Liver (tissue), 9 donors: ENCODE measurements around the gene MRRF. TPM values are rescaled to one million over a fixed set of nuclear protein-coding genes. Genes with fewer than 3 reads are reported as not detected.

Source experiments
- DNase-seq: peaks from one replicate; pipeline ENCODE4 v3.0.0-alpha.2; 2017; ENCODE audit warnings: low spot score
- H3K27ac ChIP-seq, 2 donors: one replicate each; pipeline ENCODE4 v1.7.0; 2013; ENCODE audit warnings: inconsistent platforms in 2 of 2, low read length in 2 of 2, control low read depth in 1 of 2, low read depth in 1 of 2, mild to moderate bottlenecking in 1 of 2
- H3K27me3 ChIP-seq, 4 donors: one replicate each; pipeline versions ENCODE4 v1.6.1 to v1.7.0; 2013; ENCODE audit warnings: low read length in 3 of 4, inconsistent platforms in 1 of 4, mild to moderate bottlenecking in 1 of 4, moderate library complexity in 1 of 4; ENCODE audit not compliant: control insufficient read depth in 4 of 4, insufficient read depth in 4 of 4
- H3K36me3 ChIP-seq, 4 donors: one replicate each; pipeline versions ENCODE4 v1.6.1 to v1.7.0; 2013; ENCODE audit warnings: low read length in 3 of 4, mild to moderate bottlenecking in 3 of 4, low read depth in 1 of 4, moderate library complexity in 1 of 4; ENCODE audit not compliant: control insufficient read depth in 4 of 4, insufficient read depth in 3 of 4
- H3K4me1 ChIP-seq, 4 donors: one replicate each; pipeline versions ENCODE4 v1.6.1 to v1.7.0; 2013; ENCODE audit warnings: low read length in 3 of 4, mild to moderate bottlenecking in 3 of 4, moderate library complexity in 1 of 4; ENCODE audit not compliant: control insufficient read depth in 4 of 4, insufficient read depth in 4 of 4
- H3K4me3 ChIP-seq, 3 donors: one replicate each; pipeline versions ENCODE4 v1.6.1 to v1.7.0; 2013; ENCODE audit warnings: low read length in 3 of 3, control low read depth in 1 of 3, low read depth in 1 of 3, mild to moderate bottlenecking in 1 of 3
- H3K9ac ChIP-seq, 2 donors: one replicate each; pipeline ENCODE4 v1.7.0; 2013; ENCODE audit warnings: low read length in 2 of 2, mild to moderate bottlenecking in 2 of 2, moderate library complexity in 2 of 2, control low read depth in 1 of 2, low read depth in 1 of 2
- H3K9me3 ChIP-seq, 4 donors: one replicate each; pipeline versions ENCODE4 v1.6.1 to v1.7.0; 2013; ENCODE audit warnings: low read length in 3 of 4; ENCODE audit not compliant: control insufficient read depth in 4 of 4
- ATF3 ChIP-seq: IDR thresholded peaks from 2 replicates; pipeline ENCODE4 v1.6.1; 2016; ENCODE audit warnings: antibody characterized with exemption
- CTCF ChIP-seq: fragments of 150-350 bp; IDR thresholded peaks from 2 replicates; pipeline ENCODE4 v1.5.1; 2017; ENCODE audit warnings: improper control_type of control experiment, low read depth, low read length; ENCODE audit not compliant: missing input control
- EGR1 ChIP-seq, 2 donors: IDR thresholded peaks; 2 replicates each; pipeline ENCODE4 v1.6.1; 2016 to 2018; ENCODE audit warnings: antibody characterized with exemption in 2 of 2, low read depth in 2 of 2
- FOXA1 ChIP-seq: IDR thresholded peaks from 2 replicates; pipeline ENCODE4 v1.6.1; 2016; ENCODE audit warnings: antibody characterized with exemption
- GABPA ChIP-seq, 2 donors: IDR thresholded peaks in 1 of 2; conservative IDR thresholded peaks in 1 of 2; 2 replicates each; pipeline ENCODE4 v1.6.1; 2016; ENCODE audit warnings: antibody characterized with exemption in 2 of 2, mild to moderate bottlenecking in 1 of 2, moderate library complexity in 1 of 2
- HNF4A ChIP-seq, 2 donors: conservative IDR thresholded peaks; 2 replicates each; pipeline ENCODE4 v1.6.1; 2016; ENCODE audit warnings: antibody characterized with exemption in 2 of 2, mild to moderate bottlenecking in 2 of 2
- JUND ChIP-seq, 2 donors: IDR thresholded peaks; 2 replicates each; pipeline ENCODE4 v1.6.1; 2016; ENCODE audit warnings: antibody characterized with exemption in 2 of 2
- MAX ChIP-seq: IDR thresholded peaks from 2 replicates; pipeline ENCODE4 v1.6.1; 2016; ENCODE audit warnings: antibody characterized with exemption
- NR2F2 ChIP-seq: IDR thresholded peaks from 2 replicates; pipeline ENCODE4 v1.6.1; 2016; ENCODE audit warnings: antibody characterized with exemption
- RAD21 ChIP-seq, 2 donors: IDR thresholded peaks; 2 replicates each; pipeline ENCODE4 v1.6.1; 2016; ENCODE audit warnings: antibody characterized with exemption in 2 of 2, mild to moderate bottlenecking in 2 of 2
- REST ChIP-seq: IDR thresholded peaks from 2 replicates; pipeline ENCODE4 v1.6.1; 2016; ENCODE audit warnings: antibody characterized with exemption, mild to moderate bottlenecking
- RXRA ChIP-seq, 2 donors: IDR thresholded peaks; 2 replicates each; pipeline ENCODE4 v1.6.1; 2017 to 2018; ENCODE audit warnings: antibody characterized with exemption in 2 of 2, mild to moderate bottlenecking in 1 of 2
- SP1 ChIP-seq: IDR thresholded peaks from 2 replicates; pipeline ENCODE4 v1.6.1; 2018; ENCODE audit warnings: antibody characterized with exemption, mild to moderate bottlenecking
- WGBS: extraction: QIAGEN DNeasy Blood & Tissue Kit; methylation state at CpG from one replicate; pipeline ENCODE4 v1.1.7; 2013; 5-methylcytosine and 5-hydroxymethylcytosine counted together
- polyA plus RNA-seq, 2 donors: library from polyadenylated mRNA; stranded (reverse) in 1 of 2; unstranded in 1 of 2; fragments of 200-250 nt in 1 of 2; fragments of >200 nt in 1 of 2; fragmentation: Nextera tagmentation in 1 of 2; extraction: Ambion mirVana in 1 of 2; gene quantifications; one replicate each; pipeline versions ENCODE4 v1.2.1 to v1.2.3, GENCODE V29; 2013 to 2015
- total RNA-seq, 2 donors: library from RNA; depleted of rRNA; stranded (reverse); fragments of >200 nt; gene quantifications; one replicate each; pipeline ENCODE4 v1.2.3, GENCODE V29; 2014
- donor health status: healthy.
- donor health status: healthy.
- donor health status: healthy.
- donor health status: healthy.
- donor health status: healthy.

The MRRF gene
- total and polyA plus RNA-seq, 4 donors: 15.4 to 30.9 (median 22.3) TPM

GRCh38 chr9:122339579-122339978 lies 74.9 kb downstream of the MRRF start:
- Histone ChIP-seq H3K9me3 (no peaks in the 10 kb centered on the region), H3K4me3 (no peak overlapping the region), H3K4me1 (no peaks in the 10 kb centered on the region), H3K27ac (no peak overlapping the region), H3K9ac (no peak overlapping the region), H3K27me3 (no peaks in the 10 kb centered on the region), H3K36me3 (no peaks in the 10 kb centered on the region)
- TF ChIP-seq MAX (no peak), FOXA1 (no peak), RAD21 (IDR thresholded peaks at IDR 0.05) (no peak), JUND (IDR thresholded peaks at IDR 0.05) (no peak), GABPA (IDR thresholded peaks at IDR 0.05 in 1 of 2, conservative IDR thresholded peaks at IDR 0.05 in 1 of 2) (no peak), REST (no peak), RXRA (IDR thresholded peaks at IDR 0.05) (no peak), ATF3 (no peak), EGR1 (IDR thresholded peaks at IDR 0.05; ENCODE audit: low read depth in 2 of 2) (no peak)
- no peak for DNase-seq
- WGBS: 62% methylated on average over 5 of the region's 5 CpGs

- no peak for DNase-seq
- no peak for TF ChIP-seq SP1
- no peak for TF ChIP-seq HNF4A (conservative IDR thresholded peaks at IDR 0.05)
- no peak for TF ChIP-seq CTCF
- no peak for TF ChIP-seq RAD21 (IDR thresholded peaks at IDR 0.05)
- TF ChIP-seq NR2F2: no peak
- 77% methylated on average over 6 of the region's 6 CpGs for WGBS
These were observed 75.5 kb downstream of the MRRF start for GRCh38 chr9:122340161-122340560.

More at GRCh38 chr9:122340161-122340560, 75.5 kb downstream of the MRRF start:
- H3K36me3 ChIP-seq: no peaks in the 10 kb centered on the region
- no peaks in the 10 kb centered on the region for H3K27me3 ChIP-seq
- H3K4me3 ChIP-seq: no peak overlapping the region
- H3K9ac ChIP-seq: no peak overlapping the region
- no peak overlapping the region for H3K27ac ChIP-seq
- H3K9me3 ChIP-seq: no peaks in the 10 kb centered on the region
- H3K4me1 ChIP-seq: no peaks in the 10 kb centered on the region
